ENCODE data around the gene TBCD. TPM values are rescaled to one million over a fixed set of nuclear protein-coding genes. Genes with fewer than 3 reads are reported as not detected.

Gene TBCD
- total RNA-seq, 1 donor from 2014 or later: 122 TPM

GRCh38 chr17:82920715-82921114 is 168.8 kb downstream of the TBCD start:
- DNase-seq (ENCODE audit: low spot score) (no peak), ATAC-seq (no peak)
- intact Hi-C loops (cut with DNase I): no loop called here

- ATAC-seq: no peak
- intact Hi-C loops (cut with DNase I): no loop called here
Measured at GRCh38 chr17:82921426-82921825, 169.6 kb downstream of the TBCD start.

GRCh38 chr17:82922646-82923045 is 170.8 kb downstream of the TBCD start:
- DNase-seq (ENCODE audit: low spot score): no peak
- intact Hi-C loops (cut with DNase I): no loop called here
- ATAC-seq: no peak

More at GRCh38 chr17:82921426-82921825, 169.6 kb downstream of the TBCD start:
- no peak for DNase-seq (ENCODE audit: low spot score)

- ATAC-seq (no peak), DNase-seq (ENCODE audit: low spot score) (no peak)
- intact Hi-C loops (cut with DNase I): no loop called here
Measured at GRCh38 chr17:82923366-82924113, 171.7 kb downstream of the TBCD start.

- ATAC-seq: no peak
- intact Hi-C loops (cut with DNase I): no loop called here
- no peak for DNase-seq (ENCODE audit: low spot score)
Measured at GRCh38 chr17:82924214-82924613, 172.3 kb downstream of the TBCD start.

GRCh38 chr17:82924812-82925211 is 172.9 kb downstream of the TBCD start:
- intact Hi-C loops (cut with DNase I): no loop called here
- no peak for DNase-seq (ENCODE audit: low spot score)
- no peak for ATAC-seq

GRCh38 chr17:82925336-82925735 is 173.5 kb downstream of the TBCD start:
- DNase-seq (ENCODE audit: low spot score): no peak
- no peak for ATAC-seq
- intact Hi-C loops (cut with DNase I): no loop called here

GRCh38 chr17:82926081-82926480 is 174.2 kb downstream of the TBCD start:
- ATAC-seq: no peak
- intact Hi-C loops (cut with DNase I): no loop called here
- no peak for DNase-seq (ENCODE audit: low spot score)

GRCh38 chr17:82926716-82927115 is 174.9 kb downstream of the TBCD start:
- intact Hi-C loops (cut with DNase I): no loop called here
- DNase-seq (ENCODE audit: low spot score) (no peak), ATAC-seq (no peak)

GRCh38 chr17:82927311-82927660 is 175.4 kb downstream of the TBCD start:
- no peak for ATAC-seq
- intact Hi-C loops (cut with DNase I): no loop called here
- no peak for DNase-seq (ENCODE audit: low spot score)

- intact Hi-C loops (cut with DNase I): no loop called here
- ATAC-seq (no peak), DNase-seq (ENCODE audit: low spot score) (no peak)
Measured at GRCh38 chr17:82927661-82928601, 176.1 kb downstream of the TBCD start.

- peak; percentile 47 for DNase-seq (ENCODE audit: low spot score)
- no peak for ATAC-seq
- intact Hi-C loops (cut with DNase I): no loop called here
Measured at GRCh38 chr17:82929011-82929622, 177.3 kb downstream of the TBCD start.

GRCh38 chr17:82929676-82930042 is 177.8 kb downstream of the TBCD start:
- DNase-seq (ENCODE audit: low spot score) (peak; percentile 37), ATAC-seq (no peak)
- intact Hi-C loops (cut with DNase I): no loop called here

GRCh38 chr17:82930043-82930923 is 178.4 kb downstream of the TBCD start:
- intact Hi-C loops (cut with DNase I): no loop called here
- DNase-seq (ENCODE audit: low spot score): peak; percentile 56
- ATAC-seq: no peak

- intact Hi-C loops (cut with DNase I): no loop called here
- DNase-seq (ENCODE audit: low spot score): peak; percentile 57
- peak; percentile 31 for ATAC-seq
Measured at GRCh38 chr17:82930924-82931698, 179.2 kb downstream of the TBCD start.

GRCh38 chr17:82931699-82932517 is 180.0 kb downstream of the TBCD start:
- ATAC-seq: peak; percentile 89
- intact Hi-C loops (cut with DNase I): no loop called here
- peak; percentile 92 for DNase-seq (ENCODE audit: low spot score)

- peak; percentile 54 for DNase-seq (ENCODE audit: low spot score)
- intact Hi-C loops (cut with DNase I): no loop called here
- ATAC-seq: no peak
Measured at GRCh38 chr17:82932518-82933310, 180.8 kb downstream of the TBCD start.
